Ishikawa (cell line): ENCODE data around the gene IGSF9.

Experiments used
- CEBPB ChIP-seq: IDR thresholded peaks from 2 replicates; pipeline ENCODE4 v1.6.1; 2012
- CREB1 ChIP-seq: IDR thresholded peaks from 2 replicates; pipeline ENCODE4 v1.6.1; 2012; ENCODE audit warnings: low read depth
- EGR1 ChIP-seq: IDR thresholded peaks from 2 replicates; pipeline ENCODE4 v1.6.1; 2012
- EP300 ChIP-seq: IDR thresholded peaks from 2 replicates; pipeline ENCODE4 v1.6.1; 2012; ENCODE audit warnings: borderline replicate concordance
- FOXM1 ChIP-seq: IDR thresholded peaks from 2 replicates; pipeline ENCODE4 v1.6.1; 2012; ENCODE audit warnings: low read depth, borderline replicate concordance
- NFIC ChIP-seq: IDR thresholded peaks from 2 replicates; pipeline ENCODE4 v1.6.1; 2012
- RAD21 ChIP-seq: IDR thresholded peaks from 2 replicates; pipeline ENCODE4 v1.6.1; 2012; ENCODE audit warnings: low read depth
- REST ChIP-seq: IDR thresholded peaks from 2 replicates; pipeline ENCODE4 v1.6.1; 2012; ENCODE audit warnings: low read depth, mild to moderate bottlenecking
- TAF1 ChIP-seq: IDR thresholded peaks from 2 replicates; pipeline ENCODE4 v1.6.1; 2012; ENCODE audit warnings: low read depth, mild to moderate bottlenecking
- TCF12 ChIP-seq: IDR thresholded peaks from 2 replicates; pipeline ENCODE4 v1.6.1; 2012; ENCODE audit warnings: low read depth
- TEAD4 ChIP-seq: IDR thresholded peaks from 2 replicates; pipeline ENCODE4 v1.6.1; 2012
- USF1 ChIP-seq: IDR thresholded peaks from 2 replicates; pipeline ENCODE4 v1.6.1; 2012
- YY1 ChIP-seq: IDR thresholded peaks from 2 replicates; pipeline ENCODE4 v1.6.1; 2012; ENCODE audit warnings: low read depth
- ZBTB7A ChIP-seq: IDR thresholded peaks from 2 replicates; pipeline ENCODE4 v1.6.1; 2012; ENCODE audit warnings: low read depth
- TF ChIP-seq, protein P1 (sequence below): IDR thresholded peaks from 2 replicates; pipeline ENCODE4 v1.6.1; 2012

The IGSF9 gene

DNA sequence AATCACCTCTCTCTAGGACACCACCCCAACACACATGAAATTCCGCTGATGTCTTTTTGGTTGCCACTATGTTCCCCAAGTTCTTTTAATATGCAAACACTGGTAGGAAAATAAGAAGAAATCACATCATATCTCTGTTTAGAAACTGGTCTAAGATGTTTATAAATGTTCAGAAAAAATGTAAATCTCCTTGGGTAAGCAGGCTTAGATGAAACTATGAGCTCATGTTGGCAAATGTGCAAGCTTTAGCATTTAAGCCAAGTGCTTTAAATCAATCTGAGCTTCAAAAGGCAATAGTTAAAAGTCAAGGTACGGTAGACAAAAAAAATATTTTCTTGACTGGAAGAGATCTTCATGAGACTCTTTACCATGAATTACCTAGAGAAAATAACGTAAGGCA lies 33.8 kb upstream of the IGSF9 start:
- TF ChIP-seq USF1 (no peak), TAF1 (no peak), ZBTB7A (no peak), EGR1 (no peak), FOXM1 (no peak), CEBPB (no peak), TCF12 (no peak), NFIC (no peak), REST (no peak), CREB1 (no peak)

DNA sequence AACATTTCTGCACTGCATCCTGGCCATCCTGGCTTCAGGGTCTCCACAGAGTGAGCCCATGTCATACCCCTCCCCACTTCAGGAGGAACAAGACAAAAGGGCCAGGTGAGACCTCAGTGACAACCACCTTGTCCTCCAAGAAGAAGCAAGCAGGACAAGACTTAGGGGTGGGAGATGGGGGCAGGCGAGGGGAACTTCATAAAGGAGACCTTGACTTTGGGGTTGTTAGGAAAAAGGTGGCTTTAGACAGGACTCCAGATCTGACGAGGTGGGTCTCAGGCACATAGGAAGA lies 32.6 kb upstream of the IGSF9 start:
- no peak for TF ChIP-seq REST
- TF ChIP-seq CREB1 = no peak
- TF ChIP-seq ZBTB7A = no peak
- no peak for TF ChIP-seq CEBPB
- TF ChIP-seq EP300 = no peak
- TF ChIP-seq, protein P1, sequence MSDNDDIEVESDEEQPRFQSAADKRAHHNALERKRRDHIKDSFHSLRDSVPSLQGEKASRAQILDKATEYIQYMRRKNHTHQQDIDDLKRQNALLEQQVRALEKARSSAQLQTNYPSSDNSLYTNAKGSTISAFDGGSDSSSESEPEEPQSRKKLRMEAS = no peak
- TF ChIP-seq TEAD4 = no peak
- no peak for TF ChIP-seq TCF12
- TF ChIP-seq EGR1 = no peak
- no peak for TF ChIP-seq YY1
- TF ChIP-seq NFIC = no peak

DNA sequence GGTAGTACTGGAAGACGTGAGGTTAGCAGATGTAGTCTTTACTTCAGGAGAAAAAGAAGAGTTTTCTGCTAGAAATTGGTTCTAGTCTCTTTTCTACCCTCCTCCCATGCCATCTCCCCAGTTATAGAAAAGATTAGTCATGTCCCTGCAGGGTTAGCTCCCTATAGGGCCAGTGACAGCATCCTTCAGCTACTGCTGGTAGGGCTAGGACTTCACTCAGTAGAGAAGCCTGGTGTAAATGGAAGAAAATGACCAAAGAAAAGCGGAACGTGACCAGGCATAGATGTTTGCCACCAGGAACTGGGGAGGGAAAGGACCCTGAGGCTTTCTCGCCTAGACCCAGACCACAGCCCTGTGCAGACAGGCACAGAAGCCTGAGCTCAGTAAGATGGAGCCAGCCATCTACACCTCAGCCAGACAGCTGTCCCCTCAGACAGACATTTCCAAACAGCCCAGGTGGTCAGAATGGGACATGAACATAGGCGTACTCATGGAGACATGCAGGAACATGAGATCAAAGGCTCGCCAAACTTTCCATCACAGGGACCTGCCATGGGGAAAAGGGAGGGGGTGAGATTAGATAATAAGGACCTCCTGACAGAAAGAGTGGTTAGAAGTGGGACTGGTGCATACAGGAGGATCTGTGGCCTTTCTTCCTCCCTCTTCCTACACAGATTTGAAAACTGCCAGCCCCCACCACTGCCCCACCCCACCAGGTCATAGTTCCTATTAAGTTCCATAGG lies 32.1 kb upstream of the IGSF9 start:
- TF ChIP-seq YY1 (no peak), TCF12 (no peak), RAD21 (no peak), EGR1 (no peak), USF1 (no peak), TEAD4 (no peak), CREB1 (no peak), REST (no peak), TAF1 (no peak)
- TF ChIP-seq, protein P1 = no peak

GRCh38 chr1:159974350-159974965 lies 29.0 kb upstream of the IGSF9 start:
- TF ChIP-seq CEBPB = no peak
- TF ChIP-seq TEAD4 = no peak
- TF ChIP-seq EP300 = no peak
- TF ChIP-seq TCF12 = no peak
- no peak for TF ChIP-seq TAF1
- no peak for TF ChIP-seq NFIC
- no peak for TF ChIP-seq REST
- TF ChIP-seq USF1 = no peak
- TF ChIP-seq, protein P1 = no peak
